HG03108 (cell line): Measurements from ENCODE around the gene DIAPH3.
"Not testable (repeated sequence)": the region's sequence is repeated elsewhere in the genome, so short reads cannot be mapped to it uniquely, and the experiment has no call there.

Experiments used
- ATAC-seq: cut with Tn5 transposase; IDR thresholded peaks from one replicate; pipeline ENCODE4 v1.9.1; 2021; ENCODE audit warnings: moderate library complexity; ENCODE audit not compliant: unreplicated experiment

The DIAPH3 gene

GRCh38 chr13:60095300-60095699, 68.4 kb downstream of the DIAPH3 start:
- ATAC-seq, result no peak

GRCh38 chr13:60094385-60095088, 69.2 kb downstream of the DIAPH3 start:
- ATAC-seq, result no peak

GRCh38 chr13:60093425-60094019, 70.2 kb downstream of the DIAPH3 start:
- no peak for ATAC-seq

- no peak for ATAC-seq
Observed at GRCh38 chr13:60091573-60091972, 72.2 kb downstream of the DIAPH3 start.

- no peak for ATAC-seq
Observed at GRCh38 chr13:60090574-60090973, 73.2 kb downstream of the DIAPH3 start.

GRCh38 chr13:60083780-60084179, 79.9 kb downstream of the DIAPH3 start:
- ATAC-seq, result not testable (repeated sequence)

GRCh38 chr13:60080850-60081249, 82.9 kb downstream of the DIAPH3 start:
- no peak for ATAC-seq

GRCh38 chr13:60078226-60078625, 85.5 kb downstream of the DIAPH3 start:
- no peak for ATAC-seq

GRCh38 chr13:60075850-60076249, 87.9 kb downstream of the DIAPH3 start:
- no peak for ATAC-seq

GRCh38 chr13:60074397-60074796, 89.3 kb downstream of the DIAPH3 start:
- ATAC-seq, result no peak

GRCh38 chr13:60066226-60066625, 97.5 kb downstream of the DIAPH3 start:
- ATAC-seq, result no peak

GRCh38 chr13:60062502-60062901, 101.2 kb downstream of the DIAPH3 start:
- no peak for ATAC-seq

- ATAC-seq, result no peak
Observed at GRCh38 chr13:60061737-60062136, 102.0 kb downstream of the DIAPH3 start.

GRCh38 chr13:60051754-60052285, 111.9 kb downstream of the DIAPH3 start:
- no peak for ATAC-seq

GRCh38 chr13:60048353-60048752, 115.4 kb downstream of the DIAPH3 start:
- ATAC-seq, result not testable (repeated sequence)

- no peak for ATAC-seq
Observed at GRCh38 chr13:60047918-60048317, 115.8 kb downstream of the DIAPH3 start.

- no peak for ATAC-seq
Observed at GRCh38 chr13:60044321-60044720, 119.4 kb downstream of the DIAPH3 start.

GRCh38 chr13:60043262-60043661, 120.5 kb downstream of the DIAPH3 start:
- no peak for ATAC-seq

- not testable (repeated sequence) for ATAC-seq
Observed at GRCh38 chr13:60040668-60041067, 123.1 kb downstream of the DIAPH3 start.

- no peak for ATAC-seq
Observed at GRCh38 chr13:60035874-60036273, 127.9 kb downstream of the DIAPH3 start.

- ATAC-seq, result no peak
Observed at GRCh38 chr13:60032851-60033250, 130.9 kb downstream of the DIAPH3 start.

- ATAC-seq, result no peak
Observed at GRCh38 chr13:60028021-60028420, 135.7 kb downstream of the DIAPH3 start.
